HepG2 (cell line): ENCODE results near the gene ST8SIA6.

Experiments used
- POLR2AphosphoS5 ChIP-seq: IDR thresholded peaks from 2 replicates; pipeline ENCODE4 v1.6.1; 2012; ENCODE audit warnings: low read depth, low read length
- PTBP1 ChIP-seq: fragments of 200-400 bp; formaldehyde crosslinking; IDR thresholded peaks from 2 replicates; pipeline ENCODE4 v1.6.1; 2018; ENCODE audit warnings: low read length, low read depth; ENCODE audit not compliant: poor library complexity, severe bottlenecking

DNA sequence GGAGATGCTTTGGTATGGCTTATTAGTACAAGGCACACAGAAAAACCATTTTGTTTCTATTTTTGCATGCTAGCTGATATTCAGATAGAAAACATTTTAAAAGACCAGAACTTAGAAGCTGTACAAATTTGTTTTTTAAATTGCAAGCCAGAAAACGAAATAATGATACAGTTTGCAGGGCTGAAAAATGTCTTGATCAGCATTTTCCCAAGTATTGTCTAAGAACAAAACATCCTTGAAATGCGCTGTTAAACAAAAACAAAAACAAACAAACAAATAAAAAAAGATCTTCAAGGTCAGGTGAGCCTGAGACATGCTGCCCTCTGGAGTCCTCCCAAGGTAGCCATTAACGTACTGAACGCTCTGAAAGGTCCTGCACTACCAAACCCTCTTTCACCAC, 128.0 kb downstream of the ST8SIA6 start:
- TF ChIP-seq POLR2AphosphoS5 (no peak), PTBP1 (no peak)
